HepG2 (cell line): Measurements from ENCODE around the gene RESP18. TPM values are rescaled to one million over a fixed set of nuclear protein-coding genes. Genes with fewer than 3 reads are reported as not detected.
A peak's percentile ranks its signal among the peaks of the same experiment; 100 is the strongest.

Source experiments
- CREM ChIP-seq, 2 experiments: sonication (generic) in 1 of 2; formaldehyde crosslinking in 1 of 2; IDR thresholded peaks; 2 replicates each; pipeline versions ENCODE4 v1.4.0 to v1.6.1; 2016 to 2020; ENCODE audit warnings: antibody characterized with exemption in 1 of 2, mild to moderate bottlenecking in 1 of 2, missing genetic modification reagents in 1 of 2
- GABPA ChIP-seq, 2 experiments: IDR thresholded peaks; 2 replicates each; pipeline ENCODE4 v1.6.1; 2011 to 2016; ENCODE audit warnings: low read depth in 2 of 2, low read length in 1 of 2, missing biosample characterization in 1 of 2, missing genetic modification characterization in 1 of 2
- HOXA5 ChIP-seq: sonication (generic); formaldehyde crosslinking; IDR thresholded peaks from 2 replicates; pipeline ENCODE4 v1.4.0; 2020; ENCODE audit warnings: missing genetic modification reagents
- IKZF5 ChIP-seq: IDR thresholded peaks from 2 replicates; pipeline ENCODE4 v1.6.1; 2018; ENCODE audit warnings: missing genetic modification reagents, mild to moderate bottlenecking, missing compliant biosample characterization
- KLF16 ChIP-seq, 2 experiments: sonication (generic) in 1 of 2; formaldehyde crosslinking in 1 of 2; IDR thresholded peaks; 2 replicates each; pipeline versions ENCODE4 v1.6.1 to v1.8.0; 2016 to 2023; ENCODE audit warnings: missing genetic modification reagents in 2 of 2, missing compliant biosample characterization in 1 of 2
- KMT2A ChIP-seq: sonication (generic); formaldehyde crosslinking; IDR thresholded peaks from 2 replicates; pipeline ENCODE4 v1.4.0; 2020; ENCODE audit warnings: missing genetic modification reagents
- LBX2 ChIP-seq: sonication (generic); formaldehyde crosslinking; IDR thresholded peaks from 2 replicates; pipeline ENCODE4 v1.5.0; 2020; ENCODE audit warnings: missing genetic modification reagents, mild to moderate bottlenecking, borderline replicate concordance
- MYNN ChIP-seq: sonication (generic); formaldehyde crosslinking; IDR thresholded peaks from 2 replicates; pipeline ENCODE4 v1.4.0; 2020; ENCODE audit warnings: mild to moderate bottlenecking, low read depth, missing genetic modification reagents
- PHB2 ChIP-seq: fragments of 450-650 bp; IDR thresholded peaks from 2 replicates; pipeline ENCODE4 v1.6.1; 2018; ENCODE audit not compliant: partially characterized antibody
- PPARG ChIP-seq: conservative IDR thresholded peaks from 2 replicates; pipeline ENCODE4 v1.6.1; 2016; ENCODE audit warnings: missing biosample characterization, missing genetic modification reagents
- RXRA ChIP-seq: sonication (generic); formaldehyde crosslinking; IDR thresholded peaks from 2 replicates; pipeline ENCODE4 v1.5.1; 2020; ENCODE audit warnings: missing genetic modification reagents
- SALL1 ChIP-seq: sonication (generic); formaldehyde crosslinking; IDR thresholded peaks from 2 replicates; pipeline ENCODE4 v1.8.0; 2022; ENCODE audit warnings: mild to moderate bottlenecking, missing genetic modification reagents
- ZBTB38 ChIP-seq: sonication (generic); formaldehyde crosslinking; IDR thresholded peaks from 2 replicates; pipeline ENCODE4 v1.5.1; 2020; ENCODE audit warnings: mild to moderate bottlenecking, missing genetic modification reagents
- ZNF317 ChIP-seq: sonication (generic); formaldehyde crosslinking; IDR thresholded peaks from 2 replicates; pipeline ENCODE4 v1.5.0; 2020; ENCODE audit warnings: mild to moderate bottlenecking, missing genetic modification reagents
- ZNF572 ChIP-seq: sonication (generic); formaldehyde crosslinking; IDR thresholded peaks from 2 replicates; pipeline ENCODE4 v1.5.1; 2020; ENCODE audit warnings: mild to moderate bottlenecking, missing genetic modification reagents
- ZNF589 ChIP-seq: sonication (generic); formaldehyde crosslinking; conservative IDR thresholded peaks from 2 replicates; pipeline ENCODE4 v1.8.0; 2022; ENCODE audit warnings: mild to moderate bottlenecking, moderate library complexity, missing genetic modification reagents
- ZNF607 ChIP-seq: sonication (generic); formaldehyde crosslinking; IDR thresholded peaks from 2 replicates; pipeline ENCODE4 v1.5.1; 2020; ENCODE audit warnings: missing genetic modification reagents, mild to moderate bottlenecking, borderline replicate concordance
- polyA plus RNA-seq, 8 experiments: library from polyadenylated mRNA; depleted of rRNA in 3 of 8; stranded (reverse) in 7 of 8; unstranded in 1 of 8; fragments of >200 nt; fragmentation: Illumina TruSeq in 4 of 8; extraction: Trizol in 4 of 8; gene quantifications; 2 replicates each; pipeline versions ENCODE4 v1.2.1 to v1.2.3, GENCODE V29; 2011 to 2016; ENCODE audit warnings: low read depth in 4 of 8, missing spikeins in 1 of 8, mixed read lengths in 1 of 8; ENCODE audit not compliant: insufficient read depth in 1 of 8
- total RNA-seq, 5 experiments: library from RNA; depleted of rRNA; stranded (reverse); fragments of >200 nt; fragmentation: Illumina TruSeq; extraction: Trizol; gene quantifications; 2 replicates each; pipeline ENCODE4 v1.2.3, GENCODE V29; 2016; ENCODE audit warnings: low read depth in 1 of 5
- TF ChIP-seq, protein P1 (sequence below): sonication (generic); formaldehyde crosslinking; IDR thresholded peaks from 2 replicates; pipeline ENCODE4 v1.4.0; 2020; ENCODE audit warnings: missing genetic modification reagents, low read depth, mild to moderate bottlenecking, borderline replicate concordance
- TF ChIP-seq, protein P2 (sequence below): sonication (generic); formaldehyde crosslinking; IDR thresholded peaks from 2 replicates; pipeline ENCODE4 v1.4.0; 2020; ENCODE audit warnings: missing genetic modification reagents
- TF ChIP-seq, protein P3 (sequence below): sonication (generic); formaldehyde crosslinking; IDR thresholded peaks from 2 replicates; pipeline ENCODE4 v1.5.1; 2020; ENCODE audit warnings: missing genetic modification reagents, mild to moderate bottlenecking, borderline replicate concordance

Gene RESP18
- total and polyA plus RNA-seq, 2 of the 13 experiments (the other 11 are each of a cell fraction or from before 2014, with no cell fraction given): not detected

DNA sequence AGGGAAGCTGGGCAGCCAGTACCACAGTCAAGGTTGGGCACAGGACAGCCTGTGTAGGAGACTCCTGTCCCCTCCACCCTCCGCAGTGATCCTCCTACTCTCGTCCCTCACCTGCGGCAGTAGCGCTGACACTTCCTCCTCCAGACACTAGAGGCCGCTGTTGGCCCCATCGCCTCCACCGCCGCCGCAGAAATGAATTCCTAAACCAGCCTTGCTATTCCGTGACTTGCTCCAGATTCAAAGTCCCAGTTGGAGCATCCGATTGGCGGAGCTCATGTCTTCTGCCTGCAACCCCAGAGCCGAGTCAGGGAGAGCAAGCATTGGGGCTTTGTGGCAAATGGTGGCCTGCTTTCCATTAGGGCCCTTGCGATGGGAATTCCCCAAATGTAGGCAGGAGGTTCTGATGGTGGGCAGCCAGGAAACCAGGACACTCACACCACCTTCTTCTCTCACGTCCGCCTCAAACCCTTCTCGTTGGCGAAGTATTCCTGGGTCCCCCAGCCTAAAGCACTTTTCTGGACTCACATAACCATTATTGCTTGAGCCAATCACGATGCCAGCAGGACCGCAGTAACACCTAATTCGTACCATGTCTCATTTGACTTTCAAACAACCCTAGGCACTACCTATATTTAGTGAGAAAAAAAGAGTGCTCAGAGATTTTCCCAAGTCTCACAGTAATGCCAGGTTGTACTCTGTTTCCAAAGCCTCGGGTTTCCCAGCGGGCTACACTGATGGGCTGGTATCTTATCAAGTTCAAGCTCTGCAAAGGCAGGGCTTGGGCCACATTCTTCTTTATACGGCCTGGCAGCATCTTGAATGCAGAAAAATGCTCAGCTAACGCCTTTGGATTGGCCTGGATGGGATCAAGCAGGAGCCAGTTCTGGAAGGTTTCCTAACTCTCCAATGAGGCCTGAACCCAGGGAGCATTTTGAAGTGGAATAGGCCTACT, 54.6 kb downstream of the RESP18 start (continued):
- TF ChIP-seq, protein P1, sequence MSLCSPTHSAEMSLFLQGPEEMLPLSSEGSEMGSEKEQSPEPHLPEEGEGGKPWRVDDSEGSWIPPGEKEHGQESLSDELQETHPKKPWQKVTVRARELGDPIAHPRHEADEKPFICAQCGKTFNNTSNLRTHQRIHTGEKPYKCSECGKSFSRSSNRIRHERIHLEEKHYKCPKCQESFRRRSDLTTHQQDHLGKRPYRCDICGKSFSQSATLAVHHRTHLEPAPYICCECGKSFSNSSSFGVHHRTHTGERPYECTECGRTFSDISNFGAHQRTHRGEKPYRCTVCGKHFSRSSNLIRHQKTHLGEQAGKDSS (CRISPR knock-in tag): peak; percentile 52; the same call in 1 of the 2 replicates
- peak; percentile 57; the same call in 1 of the 2 replicates for TF ChIP-seq HOXA5 (CRISPR knock-in tag)
- no peak for TF ChIP-seq PHB2
- TF ChIP-seq KMT2A (CRISPR knock-in tag): peak; percentile 57; the same call in 1 of the 2 replicates
- TF ChIP-seq, protein P2, sequence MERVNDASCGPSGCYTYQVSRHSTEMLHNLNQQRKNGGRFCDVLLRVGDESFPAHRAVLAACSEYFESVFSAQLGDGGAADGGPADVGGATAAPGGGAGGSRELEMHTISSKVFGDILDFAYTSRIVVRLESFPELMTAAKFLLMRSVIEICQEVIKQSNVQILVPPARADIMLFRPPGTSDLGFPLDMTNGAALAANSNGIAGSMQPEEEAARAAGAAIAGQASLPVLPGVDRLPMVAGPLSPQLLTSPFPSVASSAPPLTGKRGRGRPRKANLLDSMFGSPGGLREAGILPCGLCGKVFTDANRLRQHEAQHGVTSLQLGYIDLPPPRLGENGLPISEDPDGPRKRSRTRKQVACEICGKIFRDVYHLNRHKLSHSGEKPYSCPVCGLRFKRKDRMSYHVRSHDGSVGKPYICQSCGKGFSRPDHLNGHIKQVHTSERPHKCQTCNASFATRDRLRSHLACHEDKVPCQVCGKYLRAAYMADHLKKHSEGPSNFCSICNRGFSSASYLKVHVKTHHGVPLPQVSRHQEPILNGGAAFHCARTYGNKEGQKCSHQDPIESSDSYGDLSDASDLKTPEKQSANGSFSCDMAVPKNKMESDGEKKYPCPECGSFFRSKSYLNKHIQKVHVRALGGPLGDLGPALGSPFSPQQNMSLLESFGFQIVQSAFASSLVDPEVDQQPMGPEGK (CRISPR knock-in tag): 0 out of 2 replicates have a peak, but pooled peaks have one; percentile 17
- TF ChIP-seq GABPA (IDR thresholded peaks at IDR 0.05; ENCODE audit: low read depth, low read length): no peak
- TF ChIP-seq GABPA (CRISPR knock-in tag; IDR thresholded peaks at IDR 0.05; ENCODE audit: low read depth): peak; percentile 37; the same call in 1 of the 2 replicates
- TF ChIP-seq ZBTB38 (CRISPR knock-in tag): peak; percentile 62; the same call in 1 of the 2 replicates
- TF ChIP-seq ZNF607 (CRISPR knock-in tag): 0 out of 2 replicates have a peak, but pooled peaks have one; percentile 34
- peak in 1 of 2 experiments; percentile 72; a peak in 1 of 4 replicates for TF ChIP-seq KLF16 (CRISPR knock-in tag; IDR thresholded peaks at IDR 0.05)
- peak; percentile 76; the same call in 1 of the 2 replicates for TF ChIP-seq SALL1
- no peak for TF ChIP-seq LBX2
- TF ChIP-seq, protein P3, sequence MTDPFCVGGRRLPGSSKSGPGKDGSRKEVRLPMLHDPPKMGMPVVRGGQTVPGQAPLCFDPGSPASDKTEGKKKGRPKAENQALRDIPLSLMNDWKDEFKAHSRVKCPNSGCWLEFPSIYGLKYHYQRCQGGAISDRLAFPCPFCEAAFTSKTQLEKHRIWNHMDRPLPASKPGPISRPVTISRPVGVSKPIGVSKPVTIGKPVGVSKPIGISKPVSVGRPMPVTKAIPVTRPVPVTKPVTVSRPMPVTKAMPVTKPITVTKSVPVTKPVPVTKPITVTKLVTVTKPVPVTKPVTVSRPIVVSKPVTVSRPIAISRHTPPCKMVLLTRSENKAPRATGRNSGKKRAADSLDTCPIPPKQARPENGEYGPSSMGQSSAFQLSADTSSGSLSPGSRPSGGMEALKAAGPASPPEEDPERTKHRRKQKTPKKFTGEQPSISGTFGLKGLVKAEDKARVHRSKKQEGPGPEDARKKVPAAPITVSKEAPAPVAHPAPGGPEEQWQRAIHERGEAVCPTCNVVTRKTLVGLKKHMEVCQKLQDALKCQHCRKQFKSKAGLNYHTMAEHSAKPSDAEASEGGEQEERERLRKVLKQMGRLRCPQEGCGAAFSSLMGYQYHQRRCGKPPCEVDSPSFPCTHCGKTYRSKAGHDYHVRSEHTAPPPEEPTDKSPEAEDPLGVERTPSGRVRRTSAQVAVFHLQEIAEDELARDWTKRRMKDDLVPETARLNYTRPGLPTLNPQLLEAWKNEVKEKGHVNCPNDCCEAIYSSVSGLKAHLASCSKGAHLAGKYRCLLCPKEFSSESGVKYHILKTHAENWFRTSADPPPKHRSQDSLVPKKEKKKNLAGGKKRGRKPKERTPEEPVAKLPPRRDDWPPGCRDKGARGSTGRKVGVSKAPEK: no peak
- 0 out of 2 replicates have a peak, but pooled peaks have one; percentile 47 for TF ChIP-seq ZNF317
- peak; percentile 39; the same call in 1 of the 2 replicates for TF ChIP-seq RXRA
- TF ChIP-seq PPARG (CRISPR knock-in tag): 0 out of 2 replicates have a peak, but pooled peaks have one; percentile 37
- TF ChIP-seq ZNF589: no peak
- peak; percentile 58; the same call in 1 of the 2 replicates for TF ChIP-seq ZNF572 (CRISPR knock-in tag)
- TF ChIP-seq CREM (IDR thresholded peaks at IDR 0.05): peak; percentile 19; the same call in 1 of the 2 replicates
- TF ChIP-seq CREM (CRISPR knock-in tag; IDR thresholded peaks at IDR 0.05): no peak
- no peak for TF ChIP-seq MYNN (CRISPR knock-in tag)
- peak; percentile 70; the same call in 1 of the 2 replicates for TF ChIP-seq IKZF5
